GM23248 (cell line): ENCODE measurements around the gene STARD4. TPM values are rescaled to one million over a fixed set of nuclear protein-coding genes. Genes with fewer than 3 reads are reported as not detected.

Experiments used
- DNase-seq: peaks from one replicate; pipeline ENCODE4 v3.0.0-alpha.2; 2015
- H2AFZ ChIP-seq: fragments of 200-600 bp; sonication (generic); 2 replicates; pipeline ENCODE4 v1.6.1; 2016; ENCODE audit warnings: antibody characterized with exemption
- H3F3A ChIP-seq: fragments of 200-600 bp; sonication (generic); 2 replicates; pipeline ENCODE4 v1.6.1; 2016; ENCODE audit warnings: mild to moderate bottlenecking, antibody characterized with exemption, mixed run types; ENCODE audit not compliant: insufficient read depth
- H3K27ac ChIP-seq: fragments of 200-600 bp; sonication (generic); 2 replicates; pipeline ENCODE4 v1.5.1; 2016; ENCODE audit warnings: mild to moderate bottlenecking
- H3K27me3 ChIP-seq: fragments of 200-600 bp; sonication (generic); replicated peaks from 2 replicates; pipeline ENCODE4 v1.6.1; 2016; ENCODE audit warnings: mild to moderate bottlenecking; ENCODE audit not compliant: insufficient read depth
- H3K36me3 ChIP-seq: fragments of 200-600 bp; sonication (generic); 2 replicates; pipeline ENCODE4 v1.6.1; 2016; ENCODE audit warnings: low read depth, mild to moderate bottlenecking
- H3K4me1 ChIP-seq: fragments of 200-600 bp; sonication (generic); 2 replicates; pipeline ENCODE4 v1.6.1; 2016; ENCODE audit warnings: mild to moderate bottlenecking; ENCODE audit not compliant: insufficient read depth
- H3K4me2 ChIP-seq: fragments of 200-600 bp; sonication (generic); one replicate; pipeline ENCODE4 v1.6.1; 2016; ENCODE audit warnings: mild to moderate bottlenecking; ENCODE audit not compliant: unreplicated experiment
- H3K4me3 ChIP-seq: fragments of 200-600 bp; sonication (generic); 2 replicates; pipeline ENCODE4 v1.5.1; 2016; ENCODE audit warnings: mild to moderate bottlenecking
- H3K79me2 ChIP-seq: fragments of 200-600 bp; sonication (generic); 2 replicates; pipeline ENCODE4 v1.6.1; 2016; ENCODE audit warnings: mild to moderate bottlenecking; ENCODE audit not compliant: insufficient read depth
- H3K9ac ChIP-seq: fragments of 200-600 bp; sonication (generic); 2 replicates; pipeline ENCODE4 v1.6.1; 2016; ENCODE audit warnings: mild to moderate bottlenecking
- H3K9me2 ChIP-seq: fragments of 200-600 bp; sonication (generic); 2 replicates; pipeline ENCODE4 v1.6.1; 2016; ENCODE audit warnings: mixed run types, mild to moderate bottlenecking, moderate library complexity; ENCODE audit not compliant: insufficient read depth
- H3K9me3 ChIP-seq: fragments of 200-600 bp; sonication (generic); one replicate; pipeline ENCODE4 v1.6.1; 2017; ENCODE audit warnings: low read depth
- H4K20me1 ChIP-seq: fragments of 200-600 bp; sonication (generic); 2 replicates; pipeline ENCODE4 v1.6.0; 2016; ENCODE audit not compliant: insufficient read depth
- EZH2 ChIP-seq: fragments of 200-600 bp; sonication (generic); IDR thresholded peaks from 2 replicates; pipeline ENCODE4 v1.6.1; 2018; ENCODE audit warnings: antibody characterized with exemption, mild to moderate bottlenecking; ENCODE audit not compliant: insufficient read depth, poor library complexity, severe bottlenecking
- EZH2phosphoT487 ChIP-seq: fragments of 200-600 bp; sonication (generic); IDR thresholded peaks from 2 replicates; pipeline ENCODE4 v1.6.1; 2018; ENCODE audit warnings: antibody characterized with exemption, moderate library complexity, mild to moderate bottlenecking, low read depth; ENCODE audit not compliant: insufficient read depth
- WGBS, 2 experiments: methylation state at CpG; one replicate each; pipeline ENCODE4 v1.1.6; 2015 to 2017; ENCODE audit warnings: low lambda C conversion rate in 2 of 2, low coverage in 1 of 2; ENCODE audit errors: missing lambda C conversion rate in 2 of 2; 5-methylcytosine and 5-hydroxymethylcytosine counted together
- in situ Hi-C: fragments of 300-500 bp; cut with MboI; formaldehyde crosslinking; loops from 2 replicates; pipeline ENCODE4 v1.15.0; 2020
- polyA plus RNA-seq: library from polyadenylated mRNA; unstranded; fragments of >200 nt; fragmentation: Nextera tagmentation; extraction: Ambion mirVana; gene quantifications from 2 replicates; pipeline ENCODE4 v1.2.1, GENCODE V29; 2016
- total RNA-seq: library from RNA; depleted of rRNA; stranded (reverse); fragments of >200 nt; shearing (Covaris generic); gene quantifications from 2 replicates; pipeline ENCODE4 v1.2.3, GENCODE V29; 2014

The STARD4 gene
- total and polyA plus RNA-seq, 2 experiments from 2014 or later: 21.1 to 45.3 TPM

DNA sequence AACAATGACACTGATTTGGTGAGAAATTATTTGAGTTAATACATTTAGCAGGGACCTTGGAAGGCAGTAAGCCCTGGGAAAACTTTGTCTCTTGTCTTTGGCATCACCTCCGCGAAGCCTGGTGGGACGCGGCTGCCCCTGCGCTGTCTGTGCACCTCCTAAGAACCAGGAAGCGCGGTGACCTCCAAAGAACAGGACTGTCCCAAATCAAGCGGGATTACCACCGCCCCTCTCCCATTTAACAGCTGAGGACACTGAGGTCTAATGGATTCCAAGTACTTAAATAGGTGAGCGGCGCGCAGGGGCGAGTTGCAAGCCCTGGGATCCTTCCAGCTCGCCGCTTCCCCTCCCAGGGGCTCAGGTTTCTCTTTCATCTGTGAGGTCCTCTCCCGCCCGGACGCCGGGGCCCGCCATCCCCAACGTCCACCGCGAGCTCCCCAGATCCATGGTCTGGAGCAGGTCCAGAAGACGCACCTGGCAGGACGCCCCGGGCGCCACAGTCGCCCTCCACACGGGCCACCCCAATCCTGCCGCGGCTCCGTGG, 432 bp downstream of the STARD4 start:
- Histone ChIP-seq H3K79me2 (peaks cover 54% of the 10 kb centered on the region), H3K9me3 (no peaks in the 10 kb centered on the region), H3K9ac (peak overlapping the region; percentile 83), H3K4me1 (peaks cover 15% of the 10 kb centered on the region; the same call in 1 of the 2 replicates), H3F3A (peaks cover 15% of the 10 kb centered on the region; the same call in 1 of the 2 replicates), H3K27me3 (no peaks in the 10 kb centered on the region), H2AFZ (peak overlapping the region; percentile 82), H3K36me3 (no peaks in the 10 kb centered on the region), H3K4me3 (peak overlapping the region; percentile 89), H3K27ac (peak overlapping the region; percentile 77), H3K9me2 (no peaks in the 10 kb centered on the region), H4K20me1 (no peaks in the 10 kb centered on the region), H3K4me2 (peak overlapping the region; percentile 89)
- DNase-seq: peak; percentile 50
- WGBS, 2 experiments: 2 to 4% methylated on average over 32 of the region's 32 CpGs
- in situ Hi-C loops: no loop called here
- TF ChIP-seq EZH2 (no peak), EZH2phosphoT487 (no peak)

DNA sequence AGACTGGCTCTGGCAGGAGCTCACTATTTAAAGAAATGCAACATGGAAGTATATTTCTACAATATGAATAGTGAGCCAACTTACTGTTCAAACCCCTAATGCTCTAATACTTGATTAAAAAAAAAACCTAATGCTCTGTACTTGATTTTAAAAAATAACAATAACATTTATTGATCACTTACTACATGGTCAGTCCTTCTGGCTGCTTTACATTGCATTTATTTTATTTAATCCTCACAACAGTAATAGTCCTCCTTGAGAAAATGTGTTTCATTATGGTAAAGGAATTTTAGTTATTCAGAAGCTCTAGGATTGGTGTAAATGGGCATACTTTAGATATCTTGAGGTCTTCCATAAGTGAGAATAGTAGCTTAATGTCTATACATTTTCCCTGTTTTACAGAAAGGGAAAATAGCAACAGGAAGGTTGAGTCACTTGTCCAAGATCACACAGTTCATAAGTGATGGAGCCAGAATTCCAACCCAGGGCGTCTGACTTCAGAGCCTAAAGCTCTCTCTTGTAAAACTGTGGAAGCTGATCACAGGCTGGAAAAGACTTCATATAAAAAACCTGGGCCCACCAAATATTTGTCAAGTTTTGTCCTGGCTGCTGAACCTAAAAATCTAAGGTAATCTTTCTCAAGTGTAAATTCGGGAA, 1.0 kb downstream of the STARD4 start:
- no peaks in the 10 kb centered on the region for H3K36me3 ChIP-seq
- DNase-seq: peak; percentile 64
- H2AFZ ChIP-seq: peak overlapping the region; percentile 82
- H3K4me3 ChIP-seq: peak overlapping the region; percentile 89
- no peaks in the 10 kb centered on the region for H3K9me3 ChIP-seq
- H3K27me3 ChIP-seq: no peaks in the 10 kb centered on the region
- WGBS, 2 experiments: 0% methylated on average over 2 of the region's 2 CpGs
- TF ChIP-seq EZH2phosphoT487 (no peak), EZH2 (no peak)
- peaks cover 15% of the 10 kb centered on the region; the same call in 1 of the 2 replicates for H3F3A ChIP-seq
- peaks cover 15% of the 10 kb centered on the region; the same call in 1 of the 2 replicates for H3K4me1 ChIP-seq
- H3K27ac ChIP-seq: peak overlapping the region; percentile 77
- H3K9ac ChIP-seq: peak overlapping the region; percentile 83
- H3K79me2 ChIP-seq: peaks cover 60% of the 10 kb centered on the region
- no peaks in the 10 kb centered on the region for H3K9me2 ChIP-seq
- H3K4me2 ChIP-seq: peak overlapping the region; percentile 89
- H4K20me1 ChIP-seq: no peaks in the 10 kb centered on the region
- in situ Hi-C loops: no loop called here

GRCh38 chr5:111509119-111509518, 3.2 kb downstream of the STARD4 start:
- Histone ChIP-seq H3K27ac (no peak overlapping the region), H3F3A (peaks cover 15% of the 10 kb centered on the region; the same call in 1 of the 2 replicates), H3K27me3 (no peaks in the 10 kb centered on the region), H2AFZ (no peak overlapping the region), H4K20me1 (no peaks in the 10 kb centered on the region), H3K9me3 (no peaks in the 10 kb centered on the region), H3K36me3 (no peaks in the 10 kb centered on the region), H3K9ac (no peak overlapping the region), H3K9me2 (no peaks in the 10 kb centered on the region), H3K4me2 (no peak overlapping the region), H3K4me1 (peaks cover 15% of the 10 kb centered on the region; the same call in 1 of the 2 replicates), H3K4me3 (no peak overlapping the region), H3K79me2 (peaks cover 80% of the 10 kb centered on the region)
- in situ Hi-C loops: no loop called here
- WGBS, 2 experiments: 95 to 96% methylated on average over 1 of the region's 1 CpG
- TF ChIP-seq EZH2: no peak
- no peak for TF ChIP-seq EZH2phosphoT487
- no peak for DNase-seq

DNA sequence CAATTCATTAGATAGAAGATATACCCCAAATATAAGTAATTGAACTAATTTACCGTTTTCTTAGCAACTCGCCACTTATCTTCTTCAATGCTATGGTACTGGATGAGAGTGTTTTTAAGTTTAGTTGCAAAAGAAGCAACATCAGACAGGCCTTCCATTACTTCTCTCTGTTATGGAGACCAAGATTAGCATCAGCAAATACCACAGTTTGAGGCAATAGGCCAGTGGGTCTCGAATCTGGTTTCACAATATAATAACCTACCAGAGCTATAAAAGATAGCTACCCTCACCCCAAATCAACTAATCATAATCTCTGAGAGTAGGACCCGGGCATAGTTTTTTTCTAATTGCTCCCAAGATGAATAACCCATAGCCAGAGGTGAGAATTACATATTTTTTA, 5.1 kb downstream of the STARD4 start:
- H3K79me2 ChIP-seq: peaks cover 93% of the 10 kb centered on the region
- H3K27me3 ChIP-seq: no peaks in the 10 kb centered on the region
- H3K9me3 ChIP-seq: no peaks in the 10 kb centered on the region
- H4K20me1 ChIP-seq: no peaks in the 10 kb centered on the region
- no peaks in the 10 kb centered on the region for H3K9me2 ChIP-seq
- H3K27ac ChIP-seq: no peak overlapping the region
- no peak overlapping the region for H2AFZ ChIP-seq
- no peak for DNase-seq
- H3K4me2 ChIP-seq: no peak overlapping the region
- H3F3A ChIP-seq: no peaks in the 10 kb centered on the region; the same call in 1 of the 2 replicates
- in situ Hi-C loops: no loop called here
- no peak overlapping the region for H3K4me3 ChIP-seq
- 97 to 100% methylated on average over 4 of the region's 4 CpGs for WGBS, 2 experiments
- TF ChIP-seq EZH2: no peak
- TF ChIP-seq EZH2phosphoT487: no peak
- no peak overlapping the region for H3K9ac ChIP-seq
- no peaks in the 10 kb centered on the region for H3K36me3 ChIP-seq
- H3K4me1 ChIP-seq: peaks cover 22% of the 10 kb centered on the region; the same call in 1 of the 2 replicates
